K562 treated with DMSO at 1 percent for 12 hours (cell line): Measurements from ENCODE around the gene APIP. TPM values are rescaled to one million over a fixed set of nuclear protein-coding genes. Genes with fewer than 3 reads are reported as not detected.

Experiments used
- total RNA-seq: library from RNA; unstranded; fragments of 300-600 nt; gene quantifications from 2 replicates; pipeline ENCODE4 v1.2.3, GENCODE V29; 2022; ENCODE audit not compliant: insufficient read depth

Gene APIP, protein sequence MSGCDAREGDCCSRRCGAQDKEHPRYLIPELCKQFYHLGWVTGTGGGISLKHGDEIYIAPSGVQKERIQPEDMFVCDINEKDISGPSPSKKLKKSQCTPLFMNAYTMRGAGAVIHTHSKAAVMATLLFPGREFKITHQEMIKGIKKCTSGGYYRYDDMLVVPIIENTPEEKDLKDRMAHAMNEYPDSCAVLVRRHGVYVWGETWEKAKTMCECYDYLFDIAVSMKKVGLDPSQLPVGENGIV
- 30.5 and 41.4 TPM in 2 replicates for total RNA-seq

DNA sequence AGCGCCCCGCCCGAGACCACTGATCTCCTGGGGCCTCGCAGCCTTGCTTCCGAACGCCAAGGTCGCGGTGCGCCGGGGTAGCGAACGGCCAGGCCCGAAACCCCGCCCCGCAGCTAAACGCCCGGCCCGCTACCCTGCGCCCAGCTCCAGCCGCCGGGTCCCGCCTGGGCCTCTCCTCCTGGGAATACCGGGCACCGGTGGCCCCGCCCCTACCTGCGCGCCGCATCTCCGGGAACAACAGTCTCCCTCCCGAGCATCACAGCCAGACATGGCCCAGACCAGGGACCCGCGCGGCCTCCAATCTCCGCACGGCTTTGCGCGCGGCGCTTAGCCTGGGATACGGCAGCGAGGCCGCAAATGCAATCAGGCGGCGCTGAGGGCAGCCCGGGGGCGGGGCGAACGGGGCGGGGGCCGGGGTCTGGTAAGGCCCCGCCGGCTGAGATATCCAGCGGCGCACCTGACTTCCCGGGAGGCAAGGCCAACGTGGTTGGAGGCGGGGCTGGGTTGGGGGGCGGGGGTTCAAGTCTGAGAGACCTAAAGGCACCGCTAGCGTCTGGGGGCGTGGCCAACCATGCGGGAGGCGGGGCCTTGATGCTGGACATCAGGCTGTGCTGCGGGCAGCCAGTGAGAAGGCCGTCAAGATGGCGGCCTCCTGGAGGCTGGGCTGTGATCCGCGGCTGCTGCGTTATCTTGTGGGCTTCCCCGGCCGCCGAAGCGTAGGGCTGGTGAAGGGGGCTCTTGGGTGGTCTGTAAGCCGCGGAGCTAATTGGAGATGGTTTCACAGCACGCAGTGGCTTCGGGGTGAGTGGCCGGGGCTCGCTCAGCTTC, at the start of gene APIP, which contains the start of gene PDHX:
APIP (minus strand) TSS at position 365 of the 828 bp plus-strand sequence; CDS start at position 270, 95 bp downstream.
PDHX (plus strand) TSS at position 604 of the 828 bp plus-strand sequence; CDS start at position 642, 38 bp downstream.

Other genes with a start within 250 kb of the APIP start
- gene PDHX, start 239 bp upstream of the APIP start, total RNA-seq = 26.3 and 31.3 TPM in 2 replicates
- gene CD44, start 222.8 kb upstream of the APIP start, total RNA-seq = 1.9 and 3.3 TPM in 2 replicates